ENCODE measurements around the gene BSDC1. TPM values are rescaled to one million over a fixed set of nuclear protein-coding genes. Genes with fewer than 3 reads are reported as not detected.
"Not testable (repeated sequence)": the region's sequence is repeated elsewhere in the genome, so short reads cannot be mapped to it uniquely, and the experiment has no call there.

BSDC1 gene
- total RNA-seq: 68.0 and 69.0 TPM in 2 replicates

GRCh38 chr1:32394141-32394889 lies at the start of gene BSDC1:
TSS of gene BSDC1 (minus strand) at chr1:32394441. CDS start at chr1:32394414, 27 bp downstream.
- TF ChIP-seq CTCF (IDR thresholded peaks at IDR 0.05; ENCODE audit: extremely low read depth, low read depth, low read length): no peak
- peak within 1 kb of the TSS; percentile 97 for H2AFZ ChIP-seq (ENCODE audit: low read length)
- H3K4me3 ChIP-seq (ENCODE audit: insufficient read depth, low read length): peak within 1 kb of the TSS; percentile 84
- H3K27me3 ChIP-seq (ENCODE audit: insufficient read depth, low read length): no peaks in the 10 kb centered on the region
- peaks cover 11% of the 10 kb centered on the region for H4K20me1 ChIP-seq (ENCODE audit: insufficient read depth, low read length)
- peaks cover 19% of the 10 kb centered on the region for H3K4me1 ChIP-seq (ENCODE audit: insufficient read depth, low read length)
- peaks cover 19% of the 10 kb centered on the region for H3K36me3 ChIP-seq (ENCODE audit: insufficient read depth, low read length)
- H3K9me3 ChIP-seq (ENCODE audit: low read depth, low read length): no peaks in the 10 kb centered on the region
- H3K27ac ChIP-seq (ENCODE audit: low read depth, low read length): peak within 1 kb of the TSS; percentile 89
- H3K4me2 ChIP-seq (ENCODE audit: insufficient read depth, low read length): peak within 1 kb of the TSS; percentile 90
- peaks cover 45% of the 10 kb centered on the region for H3K79me2 ChIP-seq (ENCODE audit: insufficient read depth, low read length)
- DNase-seq (ENCODE audit: insufficient read length, low spot score, missing footprints): peak; percentile 93

- H3K27me3 ChIP-seq (ENCODE audit: insufficient read depth, low read length): peaks cover 13% of the 10 kb centered on the region
- H3K4me1 ChIP-seq (ENCODE audit: insufficient read depth, low read length); DNase-seq (ENCODE audit: insufficient read length, low spot score, missing footprints); H3K36me3 ChIP-seq (ENCODE audit: insufficient read depth, low read length); H3K79me2 ChIP-seq (ENCODE audit: insufficient read depth, low read length); H3K9me3 ChIP-seq (ENCODE audit: low read depth, low read length); H3K4me3 ChIP-seq (ENCODE audit: insufficient read depth, low read length); H4K20me1 ChIP-seq (ENCODE audit: insufficient read depth, low read length); H2AFZ ChIP-seq (ENCODE audit: low read length); H3K27ac ChIP-seq (ENCODE audit: low read depth, low read length); H3K4me2 ChIP-seq (ENCODE audit: insufficient read depth, low read length): not testable (repeated sequence)
Measured at GRCh38 chr1:32441467-32441866, 47.2 kb upstream of the BSDC1 start.

- H4K20me1 ChIP-seq (ENCODE audit: insufficient read depth, low read length); H3K27ac ChIP-seq (ENCODE audit: low read depth, low read length); H3K79me2 ChIP-seq (ENCODE audit: insufficient read depth, low read length); H3K36me3 ChIP-seq (ENCODE audit: insufficient read depth, low read length); H3K4me2 ChIP-seq (ENCODE audit: insufficient read depth, low read length); H3K4me1 ChIP-seq (ENCODE audit: insufficient read depth, low read length); H3K27me3 ChIP-seq (ENCODE audit: insufficient read depth, low read length); H3K9me3 ChIP-seq (ENCODE audit: low read depth, low read length); H3K4me3 ChIP-seq (ENCODE audit: insufficient read depth, low read length); H2AFZ ChIP-seq (ENCODE audit: low read length); DNase-seq (ENCODE audit: insufficient read length, low spot score, missing footprints): not testable (repeated sequence)
Measured at GRCh38 chr1:32438777-32439176, 44.5 kb upstream of the BSDC1 start.

- no peak overlapping the region for H2AFZ ChIP-seq (ENCODE audit: low read length)
- no peak for DNase-seq (ENCODE audit: insufficient read length, low spot score, missing footprints)
- H3K9me3 ChIP-seq (ENCODE audit: low read depth, low read length): no peaks in the 10 kb centered on the region
- no peaks in the 10 kb centered on the region for H3K36me3 ChIP-seq (ENCODE audit: insufficient read depth, low read length)
- H3K4me3 ChIP-seq (ENCODE audit: insufficient read depth, low read length): no peak overlapping the region
- H3K4me1 ChIP-seq (ENCODE audit: insufficient read depth, low read length): no peaks in the 10 kb centered on the region
- no peaks in the 10 kb centered on the region for H4K20me1 ChIP-seq (ENCODE audit: insufficient read depth, low read length)
- H3K27me3 ChIP-seq (ENCODE audit: insufficient read depth, low read length): peaks cover 5% of the 10 kb centered on the region
- TF ChIP-seq CTCF (IDR thresholded peaks at IDR 0.05; ENCODE audit: extremely low read depth, low read depth, low read length): no peak
- H3K79me2 ChIP-seq (ENCODE audit: insufficient read depth, low read length): no peaks in the 10 kb centered on the region
- H3K27ac ChIP-seq (ENCODE audit: low read depth, low read length): no peak overlapping the region
- H3K4me2 ChIP-seq (ENCODE audit: insufficient read depth, low read length): no peak overlapping the region
Measured at GRCh38 chr1:32438136-32438535, 43.9 kb upstream of the BSDC1 start.

GRCh38 chr1:32431736-32432400 lies 37.6 kb upstream of the BSDC1 start:
- H3K4me1 ChIP-seq (ENCODE audit: insufficient read depth, low read length): no peaks in the 10 kb centered on the region
- no peaks in the 10 kb centered on the region for H3K9me3 ChIP-seq (ENCODE audit: low read depth, low read length)
- no peak for DNase-seq (ENCODE audit: insufficient read length, low spot score, missing footprints)
- H3K27me3 ChIP-seq (ENCODE audit: insufficient read depth, low read length): peaks cover 32% of the 10 kb centered on the region
- H2AFZ ChIP-seq (ENCODE audit: low read length): no peak overlapping the region
- H3K36me3 ChIP-seq (ENCODE audit: insufficient read depth, low read length): no peaks in the 10 kb centered on the region
- TF ChIP-seq CTCF (IDR thresholded peaks at IDR 0.05; ENCODE audit: extremely low read depth, low read depth, low read length): no peak
- H4K20me1 ChIP-seq (ENCODE audit: insufficient read depth, low read length): no peaks in the 10 kb centered on the region
- H3K79me2 ChIP-seq (ENCODE audit: insufficient read depth, low read length): no peaks in the 10 kb centered on the region
- no peak overlapping the region for H3K4me3 ChIP-seq (ENCODE audit: insufficient read depth, low read length)
- H3K4me2 ChIP-seq (ENCODE audit: insufficient read depth, low read length): no peak overlapping the region
- no peak overlapping the region for H3K27ac ChIP-seq (ENCODE audit: low read depth, low read length)

All from osteoblast (primary cell).